Stromal cell of bone marrow (primary cell): ENCODE data around the gene SMIM20.
"Not testable (repeated sequence)": the region's sequence is repeated elsewhere in the genome, so short reads cannot be mapped to it uniquely, and the experiment has no call there.

Experiments used
- DNase-seq: peaks from one replicate; pipeline ENCODE4 v3.0.0-alpha.2; 2012; ENCODE audit warnings: low read depth

The SMIM20 gene

DNA sequence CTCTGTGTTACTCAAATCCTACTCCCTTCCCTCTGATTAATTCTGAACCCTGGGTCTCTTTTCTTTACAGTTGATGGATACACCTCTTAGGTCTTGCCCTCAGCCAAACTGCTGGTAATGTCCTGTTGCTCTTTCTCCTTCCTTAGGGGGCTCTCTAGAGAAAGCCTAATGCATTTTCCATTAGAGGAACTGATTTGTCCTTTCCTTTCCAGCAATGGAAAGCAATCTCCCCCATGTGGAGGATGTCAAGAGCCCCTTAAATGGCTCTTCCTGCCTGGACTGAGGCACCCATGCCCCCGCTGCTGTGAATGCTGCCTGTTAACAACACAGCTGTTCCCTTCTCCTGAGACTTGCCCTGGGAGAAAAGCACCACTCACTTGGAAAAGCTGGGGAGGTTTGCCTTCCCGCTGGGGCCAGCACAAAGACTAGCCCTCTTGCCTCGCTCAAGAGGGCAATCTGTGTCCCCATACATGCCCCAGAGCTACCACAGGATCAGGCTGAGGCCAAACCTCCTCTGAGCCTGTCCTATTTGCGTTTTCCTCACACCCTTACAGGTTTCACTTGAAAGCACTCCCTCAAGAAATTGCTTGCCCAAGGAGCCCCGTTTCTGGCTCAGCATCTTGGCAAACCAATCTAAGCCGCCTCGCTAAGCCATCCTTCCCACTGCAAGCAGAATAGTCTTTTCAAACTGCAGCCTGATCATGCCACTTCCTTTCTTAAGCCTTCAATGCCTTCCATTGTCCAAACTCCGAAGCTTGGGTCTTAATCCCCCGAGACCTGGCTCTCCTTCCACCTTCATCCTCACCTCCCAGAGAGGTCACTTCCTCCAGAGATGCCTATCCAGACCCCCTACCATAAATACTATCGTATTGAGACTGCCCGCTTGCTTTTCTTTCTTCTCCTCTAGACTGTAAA lies 23.2 kb upstream of the SMIM20 start:
- DNase-seq, result no peak

DNA sequence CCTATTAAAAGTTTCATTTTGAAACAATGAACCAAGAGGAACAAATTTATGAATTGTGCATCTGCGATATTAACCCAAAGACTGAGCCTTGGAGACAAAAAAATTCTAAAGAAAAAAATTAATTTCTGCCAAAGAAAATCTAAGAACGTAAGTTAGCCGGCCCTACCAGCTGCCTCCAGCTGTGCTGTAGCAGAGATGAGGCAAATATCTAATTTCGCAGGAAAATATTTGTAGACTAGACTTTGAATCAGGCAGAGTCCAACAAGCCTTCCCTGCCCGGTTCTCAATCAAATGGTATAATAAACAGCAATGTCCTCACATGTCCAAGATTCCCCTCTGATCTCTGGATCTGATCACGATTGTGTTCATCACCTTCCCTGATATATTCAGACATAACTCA lies 21.2 kb upstream of the SMIM20 start:
- no peak for DNase-seq

DNA sequence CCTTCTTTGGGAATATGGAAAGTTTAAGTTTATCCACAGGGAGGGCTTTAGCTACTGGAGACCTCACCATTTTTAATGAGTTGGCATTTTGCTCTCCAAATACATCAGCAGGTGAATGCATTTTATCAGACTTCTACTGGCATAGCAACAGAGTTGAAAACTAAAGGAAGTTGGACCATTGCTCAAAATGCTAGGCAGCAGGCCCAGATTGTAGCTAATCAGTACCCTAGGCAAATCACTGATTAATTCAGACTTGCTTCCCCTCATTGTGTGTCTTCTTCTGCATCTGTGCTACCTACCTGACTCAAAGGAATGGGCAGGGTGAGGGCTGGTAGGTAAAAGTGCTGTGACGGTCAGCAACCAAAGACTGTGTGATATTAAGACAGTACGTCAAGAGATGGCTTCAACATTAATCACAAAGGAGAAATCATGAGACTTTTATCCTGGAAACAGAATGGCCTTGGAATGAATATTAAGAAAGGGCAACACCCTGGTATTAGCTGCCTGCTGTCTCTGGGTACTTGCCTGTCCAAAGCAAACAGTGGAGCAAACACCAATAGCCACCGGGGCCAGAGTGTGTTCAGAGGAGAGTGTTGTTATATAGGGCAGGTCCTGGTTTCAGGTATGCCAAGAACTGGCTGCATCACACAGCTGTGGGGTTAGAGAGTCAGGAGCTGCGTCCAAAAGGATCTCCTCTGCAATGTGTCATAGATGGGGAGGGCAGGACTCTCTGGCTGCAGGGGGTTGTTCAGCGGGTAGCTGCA lies 17.1 kb upstream of the SMIM20 start:
- no peak for DNase-seq

- no peak for DNase-seq
These were observed 13.7 kb upstream of the SMIM20 start for GRCh38 chr4:25900310-25900709.

- DNase-seq, result no peak
These were observed 13.0 kb upstream of the SMIM20 start for GRCh38 chr4:25901030-25901430.

DNA sequence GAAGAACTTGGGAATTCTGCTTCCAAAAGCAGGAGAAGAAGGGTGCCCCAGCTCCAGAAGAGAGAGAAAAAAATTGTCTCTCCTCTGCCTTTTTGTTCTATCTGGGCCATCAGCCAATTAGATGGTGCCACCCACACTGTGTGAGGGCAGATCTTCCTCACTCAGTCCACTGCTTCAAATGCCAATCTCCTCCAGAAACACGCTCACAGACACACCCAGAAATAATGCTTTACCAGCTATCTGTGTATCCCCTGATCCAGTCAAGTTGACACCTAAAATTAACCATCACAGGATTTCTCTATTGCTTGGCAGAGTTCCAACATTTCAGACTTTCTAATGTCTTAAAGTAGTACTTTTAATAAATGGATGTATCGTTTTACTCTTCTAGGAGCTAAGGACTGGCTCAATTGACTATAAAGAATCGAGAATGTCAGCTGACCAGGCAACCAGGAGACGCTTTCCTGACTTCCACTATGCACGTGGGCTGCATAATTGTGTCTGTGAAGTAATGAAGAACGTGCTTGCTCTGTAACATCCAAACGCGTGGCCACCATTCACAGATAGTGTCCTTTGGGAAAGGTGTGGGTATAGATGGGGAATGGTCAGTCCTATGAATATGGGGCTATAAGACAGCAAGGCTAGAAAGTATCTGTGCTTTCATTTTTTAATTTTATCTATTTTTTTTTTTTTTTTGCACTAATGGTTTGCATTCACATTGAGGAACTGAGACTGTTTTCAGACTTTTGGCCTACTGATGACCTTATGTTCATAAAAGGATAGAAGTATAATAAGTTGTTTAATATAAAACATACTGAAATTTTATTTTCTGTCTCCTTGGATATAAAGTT lies 9.9 kb upstream of the SMIM20 start:
- no peak for DNase-seq

DNA sequence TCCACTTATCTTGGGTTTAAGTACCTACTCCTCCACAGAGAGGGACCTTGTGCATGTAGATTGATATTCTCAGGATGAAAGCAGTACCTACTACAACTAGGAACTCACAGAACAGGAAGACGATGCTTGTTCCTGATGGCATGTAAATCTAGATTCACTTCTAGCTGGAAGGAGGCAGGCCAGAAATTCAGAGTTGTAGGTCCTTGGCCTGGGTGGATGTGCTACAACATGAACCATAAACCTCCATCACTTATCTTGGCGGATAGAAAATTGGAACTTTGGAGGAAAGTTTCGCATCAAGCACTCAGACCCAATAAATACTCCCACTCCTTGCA lies 9.3 kb upstream of the SMIM20 start:
- no peak for DNase-seq

- DNase-seq, result no peak
These were observed 8.6 kb upstream of the SMIM20 start for GRCh38 chr4:25905371-25905770.

DNA sequence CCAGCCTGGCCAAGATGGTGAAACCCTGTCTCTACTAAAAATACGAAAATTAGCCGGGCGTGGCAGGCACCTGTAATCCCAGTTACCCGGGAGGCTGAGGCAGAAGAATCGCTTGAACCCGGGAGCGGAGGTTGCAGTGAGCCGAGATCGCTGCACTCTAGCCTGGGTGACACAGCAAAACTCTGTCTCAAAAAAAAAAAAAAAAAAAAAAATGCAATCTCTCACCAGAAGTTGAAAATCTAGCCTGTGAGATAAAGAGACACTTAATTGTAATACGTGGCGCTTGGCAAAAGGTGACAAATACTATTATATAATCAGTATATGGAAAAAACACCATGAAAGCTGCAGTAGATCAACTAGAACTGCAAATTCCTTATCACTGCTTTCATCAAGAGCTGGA lies 7.9 kb upstream of the SMIM20 start:
- not testable (repeated sequence) for DNase-seq

- peak; percentile 94 for DNase-seq
These were observed 5.5 kb upstream of the SMIM20 start for GRCh38 chr4:25908491-25908901.

GRCh38 chr4:25911356-25911755 lies 2.7 kb upstream of the SMIM20 start:
- DNase-seq, result no peak

- no peak for DNase-seq
These were observed 767 bp upstream of the SMIM20 start for GRCh38 chr4:25913056-25913850.

DNA sequence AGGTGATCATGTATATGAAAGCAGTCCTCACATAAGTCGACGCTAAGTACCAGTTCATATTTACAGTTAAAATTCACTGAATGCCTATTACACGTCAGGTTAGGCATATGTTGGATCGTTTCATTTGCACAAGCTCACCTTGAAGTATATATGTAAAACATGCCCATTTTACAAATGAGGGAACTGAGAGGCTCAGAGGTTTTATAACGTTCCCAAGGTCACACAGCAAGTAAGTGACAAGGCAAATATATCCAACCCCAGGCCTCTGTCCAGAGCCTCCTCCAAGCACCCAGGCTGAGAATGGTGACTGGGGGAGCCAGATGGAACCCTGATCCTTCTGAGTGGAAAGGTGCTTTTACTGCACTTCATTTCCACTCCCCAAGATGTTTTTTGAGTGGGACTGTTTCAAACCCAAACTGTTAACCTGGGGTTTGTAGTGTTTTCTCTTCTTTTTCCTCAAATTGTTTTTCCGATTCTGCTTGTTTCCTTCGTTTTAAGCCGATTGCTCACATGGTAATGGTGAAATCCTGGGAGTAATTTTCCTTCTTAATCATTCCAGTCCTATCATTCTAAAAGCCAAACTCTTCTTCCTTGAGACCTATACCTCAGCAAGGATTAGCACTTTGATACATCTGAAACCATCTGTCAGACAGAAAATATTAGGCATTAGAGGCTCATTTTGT lies 791 bp downstream of the SMIM20 start:
- DNase-seq, result no peak

GRCh38 chr4:25915353-25915705 lies 1.3 kb downstream of the SMIM20 start:
- no peak for DNase-seq

DNA sequence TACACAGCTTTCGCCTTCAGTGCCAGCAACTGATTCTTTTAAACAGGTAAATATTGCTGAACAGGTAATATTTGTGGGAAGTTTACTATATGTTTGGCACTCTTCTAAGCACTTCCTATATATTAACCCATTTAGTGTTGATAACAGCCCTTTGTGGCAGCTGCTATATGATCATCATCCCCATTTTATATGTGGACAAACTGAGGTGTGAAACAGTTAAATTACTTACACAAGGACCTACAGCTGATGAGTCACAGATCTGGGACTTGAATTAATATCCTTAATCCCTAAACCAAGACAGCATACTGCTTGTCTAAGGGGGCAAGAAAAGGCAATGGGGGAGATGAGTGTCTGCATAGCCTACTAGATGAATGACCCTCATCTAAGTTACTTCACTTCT lies 2.9 kb downstream of the SMIM20 start:
- no peak for DNase-seq

GRCh38 chr4:25919676-25920075 lies 5.7 kb downstream of the SMIM20 start:
- DNase-seq, result no peak

DNA sequence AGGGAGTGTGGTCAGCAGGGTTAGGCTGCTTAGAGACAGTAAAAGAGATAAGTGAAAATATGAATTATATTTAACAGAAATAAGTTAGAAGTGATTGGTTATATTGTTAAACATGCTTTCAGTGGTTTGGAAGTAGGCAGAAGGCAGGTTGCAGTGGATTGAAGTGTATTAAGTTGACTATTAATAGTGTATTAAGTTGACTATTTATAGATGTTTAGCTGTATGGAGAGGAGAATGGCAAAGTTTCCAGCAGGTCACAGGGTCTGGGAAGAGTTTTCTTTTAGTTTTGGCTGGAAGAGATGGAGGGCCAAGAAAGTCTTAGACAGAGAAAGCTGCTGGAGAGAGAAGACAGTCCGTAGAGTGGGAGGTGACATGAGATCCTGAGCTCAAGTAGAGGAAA lies 7.9 kb downstream of the SMIM20 start:
- DNase-seq, result no peak

DNA sequence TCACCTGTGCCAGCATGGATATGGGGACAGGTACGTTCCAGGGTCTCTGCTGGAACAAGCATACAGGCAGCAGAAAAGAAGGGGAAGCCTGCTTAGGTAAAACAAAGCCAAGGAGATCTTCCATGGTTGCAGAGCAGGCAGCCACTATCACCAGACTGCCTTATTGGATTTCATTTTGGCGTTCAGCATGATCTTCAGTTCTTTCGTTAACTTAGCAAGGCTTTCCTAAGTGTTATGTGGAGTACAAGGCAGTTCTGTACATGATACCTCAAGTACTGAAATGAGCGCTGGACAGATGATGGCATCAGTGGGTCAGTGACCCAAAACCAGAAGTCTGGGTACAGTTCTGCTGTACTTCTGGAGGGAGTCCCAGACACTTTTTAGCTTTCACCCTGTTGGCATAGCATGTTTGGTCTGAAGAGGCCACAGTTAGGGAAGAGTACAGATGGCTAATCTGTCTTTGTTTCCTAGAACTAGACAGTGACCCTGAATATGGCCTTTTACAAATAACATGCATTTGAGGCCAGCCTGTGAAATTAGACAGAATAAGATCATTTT lies 8.9 kb downstream of the SMIM20 start:
- DNase-seq, result no peak

- DNase-seq, result no peak
These were observed 9.7 kb downstream of the SMIM20 start for GRCh38 chr4:25923745-25924144.

GRCh38 chr4:25925486-25926201 lies 11.6 kb downstream of the SMIM20 start:
- DNase-seq, result no peak
